ENCODE measurements around the gene HORMAD2.

The HORMAD2 gene, protein sequence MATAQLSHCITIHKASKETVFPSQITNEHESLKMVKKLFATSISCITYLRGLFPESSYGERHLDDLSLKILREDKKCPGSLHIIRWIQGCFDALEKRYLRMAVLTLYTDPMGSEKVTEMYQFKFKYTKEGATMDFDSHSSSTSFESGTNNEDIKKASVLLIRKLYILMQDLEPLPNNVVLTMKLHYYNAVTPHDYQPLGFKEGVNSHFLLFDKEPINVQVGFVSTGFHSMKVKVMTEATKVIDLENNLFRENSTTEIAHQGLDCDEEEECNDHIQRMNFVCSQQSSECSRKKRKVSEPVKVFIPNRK

DNA sequence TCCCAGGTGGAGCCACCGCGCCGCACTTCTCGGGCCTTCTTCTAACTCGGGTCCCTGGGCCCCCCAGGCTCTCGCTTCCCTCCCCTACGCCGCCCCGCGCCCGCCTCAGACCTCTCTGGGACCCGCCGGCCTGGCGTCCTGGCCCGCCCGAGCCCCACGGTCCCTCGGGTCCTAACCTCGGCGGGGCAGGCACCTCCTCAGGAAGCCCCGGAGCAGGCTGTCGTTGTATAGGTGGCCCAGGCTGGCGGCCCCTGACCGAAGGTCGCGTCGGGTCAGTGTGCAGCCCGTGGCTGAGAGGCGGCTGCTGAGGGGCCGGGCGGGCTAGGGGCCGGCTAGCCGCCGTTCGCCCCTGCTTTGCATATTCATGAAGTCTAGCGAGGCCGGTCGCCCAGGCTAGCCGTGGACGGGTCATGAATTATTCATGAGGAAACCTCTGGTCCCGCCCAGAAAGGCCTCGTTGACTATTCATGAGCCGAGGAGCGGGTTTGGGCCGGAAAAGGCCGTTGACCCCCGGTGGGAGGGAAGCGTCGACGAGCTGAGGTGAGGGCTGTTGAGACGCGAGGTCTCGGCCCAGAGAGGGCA lies at the start of gene HORMAD2:
TSS of gene HORMAD2 (plus strand) at position 513 of the 582 bp plus-strand sequence. CDS start 13,489 bp downstream, outside the sequence.
- DNase-seq (ENCODE audit: low read depth in 2 of 3, low spot score in 2 of 3): no peak

DNA sequence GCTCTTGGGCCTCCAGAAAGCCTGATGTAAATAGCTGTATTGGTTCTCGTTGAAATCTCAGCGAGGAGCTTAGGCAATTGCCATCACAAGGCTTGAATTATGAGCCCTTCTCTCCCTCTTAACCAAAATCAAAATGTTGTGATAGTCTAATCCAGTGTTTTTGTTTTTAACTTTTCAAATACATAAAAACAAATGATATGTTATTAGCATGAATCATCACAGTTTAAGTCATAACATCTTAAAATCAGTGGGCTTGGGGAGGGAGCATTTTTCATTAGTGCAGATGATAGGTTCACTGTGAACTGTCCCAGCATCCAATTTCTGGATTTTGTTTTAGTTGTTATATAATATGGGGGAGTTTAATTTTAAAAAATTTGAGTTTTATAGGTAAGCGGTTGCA lies 48.9 kb upstream of the HORMAD2 start:
- no peak for DNase-seq (ENCODE audit: low read depth in 2 of 3, low spot score in 2 of 3)

DNA sequence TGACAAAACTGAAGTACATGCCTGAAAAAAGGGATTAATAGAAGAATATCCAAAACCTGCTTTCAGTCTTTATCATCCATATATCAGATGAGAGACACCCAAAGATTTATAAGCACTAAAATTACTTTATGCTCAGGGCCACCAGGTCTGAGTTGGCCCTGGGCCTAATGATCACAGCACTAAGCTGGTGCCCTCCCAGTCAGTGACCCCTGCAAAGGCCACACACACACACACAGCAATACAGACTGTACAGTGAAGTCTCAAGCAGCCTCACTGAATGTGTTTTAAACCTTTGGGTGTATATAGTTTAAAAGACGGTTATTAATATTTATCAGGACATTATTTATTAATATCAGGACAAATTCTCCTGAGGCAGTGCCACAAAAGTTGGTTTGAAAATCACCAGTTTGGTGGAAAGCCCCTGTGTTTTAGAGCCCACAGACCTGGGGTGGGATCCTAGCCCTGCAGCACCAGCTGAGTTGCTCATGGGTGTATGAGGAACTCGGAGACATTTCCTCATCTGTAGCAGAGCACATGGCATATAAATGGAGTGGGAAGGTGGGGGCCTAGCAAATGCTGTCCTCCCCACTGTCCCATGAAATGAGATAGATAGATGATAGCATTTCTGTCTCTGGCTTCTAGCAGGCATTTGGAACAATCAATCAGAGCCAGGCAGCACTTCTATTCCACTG lies 48.4 kb upstream of the HORMAD2 start:
- DNase-seq (ENCODE audit: low read depth in 2 of 3, low spot score in 2 of 3): no peak

DNA sequence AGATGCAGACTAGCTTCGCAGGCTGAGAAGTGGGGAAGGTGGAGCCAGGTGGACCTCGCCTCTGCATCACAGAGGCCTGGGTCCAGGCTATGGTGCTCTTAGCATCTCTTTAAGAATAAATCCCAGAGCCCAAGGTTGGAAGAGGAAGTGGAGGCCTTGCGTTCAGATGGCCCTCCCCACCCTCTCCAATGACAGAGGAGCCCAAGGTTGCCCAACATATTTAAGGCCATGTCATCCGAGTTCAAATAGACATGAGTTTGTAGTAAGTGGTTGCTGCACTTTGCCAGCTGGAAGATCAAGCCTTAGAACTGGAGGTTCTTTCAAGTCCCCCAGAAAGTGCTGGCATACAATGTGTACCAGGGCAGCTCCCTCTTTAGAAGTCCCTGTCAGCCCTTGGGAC lies 47.1 kb upstream of the HORMAD2 start:
- no peak for DNase-seq (ENCODE audit: low read depth in 2 of 3, low spot score in 2 of 3)

DNA sequence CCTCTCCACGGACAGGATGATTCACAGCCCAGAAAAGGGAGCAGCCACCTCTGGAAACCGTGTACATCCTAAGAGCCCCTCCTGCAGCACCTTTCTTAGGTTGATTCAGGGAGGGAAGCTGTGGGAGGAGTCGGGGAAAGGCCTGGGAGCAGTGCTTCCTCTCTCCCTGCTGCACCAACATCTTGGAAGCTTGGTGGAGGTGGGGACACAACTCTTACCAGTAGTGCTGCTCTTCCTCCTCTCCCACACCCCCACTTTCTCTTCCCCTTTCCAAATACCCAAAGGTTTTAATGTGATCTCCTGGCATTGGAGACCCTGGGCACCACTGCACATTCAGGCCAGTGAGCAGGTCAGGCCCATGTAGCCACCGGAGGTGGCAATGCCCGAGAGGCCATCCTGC lies 46.4 kb upstream of the HORMAD2 start:
- no peak for DNase-seq (ENCODE audit: low read depth in 2 of 3, low spot score in 2 of 3)

DNA sequence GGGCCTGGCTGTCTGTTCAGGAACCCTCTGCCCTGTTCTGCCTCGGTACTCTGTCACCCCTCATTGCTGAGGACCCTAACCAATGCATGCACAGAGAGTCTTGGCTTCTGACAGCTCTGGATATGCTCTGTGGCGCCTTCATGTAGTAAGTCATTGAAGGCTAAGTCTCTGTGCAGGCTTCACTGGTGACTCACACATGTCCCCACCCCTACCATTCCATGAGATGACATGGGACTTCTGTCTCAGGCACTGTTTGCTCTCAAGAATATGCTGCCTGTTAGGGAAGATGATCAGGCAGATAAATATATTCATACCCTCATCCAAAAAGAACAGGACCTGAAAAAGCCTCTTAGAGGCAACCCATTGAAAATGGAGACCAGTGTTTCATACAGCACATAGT lies 43.6 kb upstream of the HORMAD2 start:
- no peak for DNase-seq (ENCODE audit: low read depth in 2 of 3, low spot score in 2 of 3)

DNA sequence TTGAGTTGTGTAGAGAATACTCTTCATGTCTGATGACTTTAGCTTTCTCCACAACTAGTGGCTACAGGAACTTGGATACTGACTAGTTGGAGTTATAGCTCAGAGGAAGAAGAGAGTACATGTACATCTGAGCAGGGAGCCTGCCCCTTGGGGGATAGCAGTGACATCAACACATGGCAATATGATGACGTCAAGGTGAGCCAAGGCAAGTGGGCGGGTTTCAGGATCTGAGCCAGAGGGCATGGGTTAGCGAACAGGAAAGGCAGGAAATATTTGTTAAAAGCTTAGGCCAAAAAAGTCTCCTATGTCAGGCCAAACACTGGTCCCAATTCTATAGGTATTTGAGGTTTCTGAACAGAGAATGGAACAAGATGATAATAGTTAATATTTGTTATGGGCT lies 42.0 kb upstream of the HORMAD2 start:
- no peak for DNase-seq (ENCODE audit: low read depth in 2 of 3, low spot score in 2 of 3)

DNA sequence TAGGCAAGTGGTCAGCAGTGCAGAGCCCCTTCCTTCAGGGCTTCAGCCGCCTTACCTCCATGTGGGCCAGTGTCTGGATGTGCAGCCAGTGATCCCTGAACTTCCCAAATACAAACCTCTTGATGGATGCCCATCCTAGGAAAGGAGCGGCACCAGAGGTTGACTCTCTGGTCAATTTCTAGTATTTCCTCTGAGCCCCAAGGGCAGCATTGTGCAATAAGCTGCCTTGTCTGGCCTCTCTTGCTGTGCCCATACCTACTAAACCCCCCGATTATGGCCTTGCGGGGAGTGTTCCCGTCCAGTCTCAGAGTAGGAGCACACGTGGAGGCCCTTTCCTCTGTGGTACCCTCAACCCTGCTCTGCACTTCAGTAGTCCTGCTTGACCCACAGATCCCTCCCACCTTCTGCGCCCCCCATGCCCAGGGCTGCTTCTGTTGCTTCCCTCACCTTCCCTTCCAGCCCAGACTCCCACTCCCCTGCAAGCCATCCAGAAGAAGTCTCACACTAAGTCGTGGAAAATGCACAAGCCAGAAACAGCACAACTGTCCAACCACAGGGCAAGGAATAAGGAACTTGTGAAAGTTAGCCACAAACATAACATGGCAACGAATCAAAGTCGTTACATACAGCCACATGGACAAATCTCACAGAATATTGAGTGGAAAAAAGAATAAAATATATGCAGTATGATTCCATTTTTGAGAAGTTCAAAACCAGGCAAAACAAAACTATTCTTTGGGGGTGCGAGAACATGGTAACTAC lies 39.6 kb upstream of the HORMAD2 start:
- no peak for DNase-seq (ENCODE audit: low read depth in 2 of 3, low spot score in 2 of 3)

DNA sequence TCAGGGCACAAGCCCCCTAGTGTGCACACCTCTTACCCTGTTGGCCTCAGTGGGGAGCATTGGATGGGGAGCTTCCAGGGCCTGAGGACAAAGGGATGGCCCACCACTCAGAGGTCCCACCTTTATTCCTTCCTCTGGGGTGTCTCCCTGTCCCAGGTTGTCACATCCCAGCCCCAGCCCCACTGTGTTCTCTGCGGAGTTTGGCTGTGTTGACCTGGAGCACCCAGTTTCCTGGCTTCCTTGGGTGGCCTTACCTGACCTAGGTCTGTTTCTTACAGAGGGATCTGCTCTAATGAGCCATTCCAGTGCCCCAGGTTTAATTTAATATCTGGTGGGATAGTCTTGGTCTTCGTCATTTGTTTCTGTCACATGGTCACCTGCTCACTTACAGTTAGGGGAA lies 38.8 kb upstream of the HORMAD2 start:
- no peak for DNase-seq (ENCODE audit: low read depth in 2 of 3, low spot score in 2 of 3)

DNA sequence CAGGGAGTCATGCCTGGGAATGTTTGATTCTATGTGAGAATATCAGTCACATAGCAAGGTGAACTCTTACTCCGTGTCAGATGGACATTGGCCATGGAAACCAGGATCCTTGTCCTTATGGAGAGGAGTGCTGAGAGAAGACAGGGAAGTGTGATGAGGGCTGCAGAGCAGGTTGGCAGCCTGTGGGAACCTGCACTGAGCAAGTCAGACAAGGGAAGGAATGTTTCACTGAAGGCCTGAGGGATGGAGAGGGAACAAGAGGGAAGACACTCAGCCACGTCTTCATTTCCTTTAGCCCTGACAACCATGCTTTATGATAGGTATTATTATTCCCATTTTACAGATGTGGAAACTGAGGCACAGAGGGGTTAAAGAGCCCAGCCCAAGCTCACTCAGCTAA lies 38.4 kb upstream of the HORMAD2 start:
- no peak for DNase-seq (ENCODE audit: low read depth in 2 of 3, low spot score in 2 of 3)

DNA sequence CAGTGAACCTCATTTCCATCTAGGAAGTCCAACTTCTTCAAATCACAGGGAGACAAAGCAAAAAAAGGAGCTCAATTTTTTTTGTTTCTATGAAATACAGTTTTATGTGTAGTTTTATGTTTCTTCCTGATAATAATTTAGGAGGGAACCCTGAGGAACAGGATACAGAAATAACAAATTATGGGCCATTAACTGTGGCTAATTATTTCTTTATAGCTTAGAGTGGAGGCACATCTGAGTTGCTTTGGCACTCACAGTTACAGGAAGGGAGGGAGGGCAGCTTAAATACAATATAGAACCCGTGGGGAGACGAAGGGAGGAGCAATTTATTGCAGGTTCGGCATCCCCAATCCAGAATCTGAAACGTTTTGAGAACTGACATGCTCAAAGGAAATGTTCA lies 37.1 kb upstream of the HORMAD2 start:
- DNase-seq (ENCODE audit: low read depth in 2 of 3, low spot score in 2 of 3): no peak

DNA sequence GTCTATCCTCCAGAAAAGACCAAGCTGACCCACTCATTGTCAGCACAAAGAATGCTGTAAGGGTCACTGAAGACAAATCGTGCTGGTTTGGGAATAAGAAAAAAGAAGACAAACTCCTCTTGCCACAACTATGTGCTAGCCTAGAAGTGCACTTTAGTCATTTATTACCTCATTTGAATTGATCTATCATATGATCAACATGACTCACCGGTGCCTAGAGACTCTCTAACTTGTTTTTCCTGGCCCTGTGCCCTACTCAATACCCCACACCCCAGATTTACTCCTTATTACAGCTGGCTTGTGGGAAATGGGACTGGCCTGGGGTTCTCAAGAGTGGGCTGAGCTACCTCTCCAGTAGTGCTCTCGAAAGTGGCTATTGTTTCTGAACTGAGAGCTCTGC lies 35.9 kb upstream of the HORMAD2 start:
- DNase-seq (ENCODE audit: low read depth in 2 of 3, low spot score in 2 of 3): no peak

DNA sequence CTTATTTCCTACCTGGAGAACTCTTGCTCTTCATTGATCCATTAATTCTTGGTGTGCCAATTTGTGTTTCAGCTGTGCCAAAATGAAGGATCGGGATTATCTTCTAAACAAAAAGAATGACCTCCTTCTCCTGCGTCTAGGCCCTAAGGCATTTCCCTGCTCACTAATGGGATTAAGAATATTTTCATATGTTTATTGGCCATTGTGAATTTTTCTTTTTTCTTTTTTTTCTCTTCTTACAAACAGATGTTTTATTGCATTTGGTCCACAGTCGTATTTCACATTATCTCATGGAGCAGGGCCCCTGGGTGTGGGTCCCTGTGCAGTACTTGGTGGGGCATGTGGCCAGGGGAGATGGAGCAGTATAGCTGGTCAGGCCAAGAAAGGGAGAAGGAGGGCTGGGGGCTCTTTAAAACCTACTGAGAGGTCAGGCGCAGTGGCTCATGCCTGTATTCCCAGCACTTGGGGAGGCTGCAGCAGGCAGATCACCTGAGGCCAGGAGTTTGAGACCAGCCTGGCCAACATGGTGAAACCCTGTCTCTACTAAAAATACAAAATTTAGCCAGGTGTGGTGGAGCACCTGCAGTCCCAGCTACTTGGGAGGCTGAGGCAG lies 35.3 kb upstream of the HORMAD2 start:
- no peak for DNase-seq (ENCODE audit: low read depth in 2 of 3, low spot score in 2 of 3)

DNA sequence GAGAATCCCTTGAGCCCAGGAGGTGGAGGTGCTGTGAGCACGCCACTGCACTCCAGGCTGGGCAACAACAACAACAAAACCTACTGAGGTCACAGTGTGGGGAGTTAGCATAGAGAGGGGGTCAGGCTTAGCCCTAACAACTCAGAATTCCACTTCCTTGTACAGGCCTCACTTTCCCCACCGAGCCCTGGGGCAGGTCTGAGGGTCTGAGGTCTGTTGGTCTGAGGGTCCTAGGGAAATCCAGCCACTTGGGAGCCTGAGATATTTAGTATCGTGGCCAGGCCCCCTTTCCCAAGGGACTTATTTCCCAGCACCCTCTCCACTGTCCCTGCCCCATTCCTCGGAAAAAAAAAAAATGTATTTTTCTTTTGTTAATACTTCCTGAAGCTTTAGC lies 34.8 kb upstream of the HORMAD2 start:
- no peak for DNase-seq (ENCODE audit: low read depth in 2 of 3, low spot score in 2 of 3)

DNA sequence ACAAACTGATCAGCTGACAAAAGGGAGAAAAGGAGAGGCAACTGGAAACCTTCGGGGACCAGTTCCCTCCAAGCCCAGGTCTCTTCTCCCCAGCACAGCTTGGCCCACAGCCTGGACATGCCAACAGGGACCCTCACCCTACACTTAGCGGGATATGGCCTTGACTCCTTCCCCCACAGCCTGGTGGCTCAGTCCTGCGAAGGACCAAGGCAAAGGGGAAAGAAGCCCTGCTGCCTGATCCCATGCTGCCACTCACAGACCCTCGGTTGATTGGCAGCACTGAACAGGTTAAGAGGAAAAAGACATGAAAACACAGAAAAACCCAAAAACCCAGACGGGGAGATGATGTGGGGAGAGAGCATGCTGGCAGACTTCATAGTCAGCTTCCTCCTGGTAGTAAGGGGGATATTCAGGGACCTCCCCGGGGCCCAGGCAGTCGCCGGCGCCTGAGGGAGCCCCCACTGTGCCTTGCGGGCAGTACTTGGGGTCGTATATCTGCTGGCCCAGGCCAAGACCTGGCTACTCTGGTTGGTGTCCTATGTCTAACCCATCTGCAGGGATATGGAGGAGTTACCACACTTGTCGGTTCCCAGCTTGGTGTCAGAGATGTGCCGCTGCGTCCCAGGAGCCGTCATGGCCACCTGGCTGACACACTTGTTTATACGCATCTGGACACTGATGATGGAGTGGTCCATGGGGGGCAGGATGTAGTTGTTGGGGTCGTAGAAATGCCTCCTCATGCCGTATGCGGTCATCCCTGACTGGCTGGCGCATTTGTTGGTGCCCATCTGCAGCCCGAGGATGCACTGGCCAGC lies 34.2 kb upstream of the HORMAD2 start:
- no peak for DNase-seq (ENCODE audit: low read depth in 2 of 3, low spot score in 2 of 3)

DNA sequence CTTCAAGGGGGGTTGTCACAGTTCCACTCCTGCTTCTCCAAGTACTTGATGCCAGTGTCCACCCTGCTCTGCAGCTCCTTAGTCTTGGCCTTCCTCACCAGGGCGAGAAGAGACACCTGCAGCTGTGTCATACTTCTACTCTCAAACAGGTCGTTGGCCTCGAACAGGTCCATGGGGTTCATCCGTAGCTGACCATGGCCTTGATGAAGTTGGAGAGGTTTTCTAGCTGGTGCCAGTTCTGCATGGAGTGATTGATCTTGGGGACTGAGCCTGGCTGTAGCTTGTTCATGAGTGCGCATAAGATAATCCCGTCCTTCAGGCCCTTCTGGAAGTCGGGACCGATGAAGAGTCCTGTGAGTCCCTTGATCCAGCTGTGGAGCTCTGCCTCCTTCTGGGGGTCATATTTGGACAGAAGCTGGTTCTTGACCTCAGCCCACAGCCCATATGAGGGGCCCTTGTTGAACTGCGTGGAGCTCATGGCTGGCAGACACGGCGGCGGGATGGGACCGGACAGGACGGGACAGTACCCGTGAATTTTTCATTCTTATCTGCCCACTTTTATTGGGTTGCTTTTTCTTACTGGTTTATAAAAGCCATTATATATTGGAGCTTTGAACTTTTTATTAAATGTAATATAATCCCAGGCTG lies 33.4 kb upstream of the HORMAD2 start:
- DNase-seq (ENCODE audit: low read depth in 2 of 3, low spot score in 2 of 3): no peak

DNA sequence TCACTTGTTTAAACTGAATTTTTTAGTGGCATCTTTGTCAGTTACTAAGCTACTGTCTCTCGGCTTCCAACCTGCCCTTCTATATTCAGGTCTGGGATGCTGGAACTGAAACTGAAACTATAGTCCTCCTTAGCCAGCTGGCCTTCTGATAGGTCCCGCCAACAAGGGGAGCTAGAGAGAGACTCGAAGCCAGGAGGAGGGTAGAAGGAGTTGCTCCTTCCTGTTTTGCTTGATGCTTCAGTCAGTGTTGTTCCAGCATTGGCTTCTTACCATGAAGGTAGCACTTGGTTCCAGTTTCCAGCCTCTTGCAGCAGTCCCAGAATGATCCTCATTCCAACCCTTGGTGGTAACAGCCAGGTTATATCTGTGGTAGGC lies 32.9 kb upstream of the HORMAD2 start:
- no peak for DNase-seq (ENCODE audit: low read depth in 2 of 3, low spot score in 2 of 3)

DNA sequence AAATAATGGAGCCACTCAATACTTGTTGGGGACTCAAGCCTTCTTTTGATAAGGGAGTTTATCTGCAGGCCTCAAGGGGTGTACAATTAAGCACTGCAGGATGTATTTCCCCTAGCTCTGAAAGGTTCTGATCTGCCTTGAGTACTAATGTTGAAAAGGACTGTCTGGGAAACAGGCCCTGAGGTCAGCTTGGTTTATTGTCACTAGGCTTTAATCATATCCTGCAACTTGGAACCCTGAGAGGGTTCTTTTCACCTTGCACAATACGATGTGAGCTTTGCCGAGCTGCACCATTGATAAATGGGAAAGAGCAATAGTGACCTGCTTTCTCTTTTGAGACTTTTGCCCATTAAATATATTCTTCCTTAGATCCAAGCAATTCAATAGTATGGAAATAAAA lies 31.6 kb upstream of the HORMAD2 start:
- DNase-seq (ENCODE audit: low read depth in 2 of 3, low spot score in 2 of 3): no peak

DNA sequence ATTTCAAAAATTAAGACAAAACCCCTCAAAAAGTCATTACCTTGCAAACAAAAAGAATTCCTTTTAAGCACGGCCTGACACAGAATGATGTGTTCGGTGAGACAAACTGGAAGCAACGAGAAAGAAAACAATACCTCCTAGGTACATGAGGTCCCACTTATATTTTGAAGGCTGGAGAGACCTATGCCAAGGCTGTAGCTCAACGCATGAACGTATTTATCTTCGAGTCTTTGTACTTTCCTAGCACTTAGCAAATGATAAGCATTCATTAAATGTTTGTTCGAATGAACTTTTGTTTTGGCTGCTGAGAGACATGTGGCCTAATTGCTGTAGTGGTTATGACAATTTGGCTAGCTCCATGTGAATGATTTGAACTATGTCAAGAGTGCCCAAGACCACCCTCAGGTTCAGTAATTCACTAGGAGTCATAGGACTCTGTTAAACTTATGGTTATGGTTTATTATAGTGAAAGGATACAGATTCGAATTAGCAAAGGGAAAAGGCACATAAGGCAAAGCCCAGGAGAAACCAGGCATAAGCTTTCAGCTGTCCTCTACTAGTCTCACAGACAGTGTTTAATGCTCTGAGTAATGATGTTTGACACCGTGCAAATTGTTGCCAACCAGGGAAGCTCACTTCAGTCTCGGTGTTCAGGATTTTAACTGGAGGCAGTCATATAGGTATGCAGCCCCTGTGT lies 26.0 kb upstream of the HORMAD2 start:
- DNase-seq (ENCODE audit: low read depth in 2 of 3, low spot score in 2 of 3): no peak

DNA sequence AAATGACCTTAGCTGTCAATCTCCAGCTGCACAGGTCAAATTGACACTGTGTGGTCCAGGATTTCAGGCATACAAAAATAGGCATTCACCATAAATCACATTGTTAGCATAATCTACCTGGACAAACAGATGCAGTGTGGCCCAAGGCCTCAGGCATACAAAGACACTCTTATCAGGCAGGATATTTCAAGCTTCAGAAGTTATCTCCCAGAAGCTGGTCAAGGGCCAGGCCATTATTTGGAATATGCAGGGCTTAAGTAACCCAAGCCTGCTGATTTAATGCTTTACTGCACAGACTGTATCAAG lies 25.5 kb upstream of the HORMAD2 start:
- DNase-seq (ENCODE audit: low read depth in 2 of 3, low spot score in 2 of 3): no peak

Data from activated CD8-positive, alpha-beta memory T cell treated with anti-CD3 and anti-CD28 coated beads for 48 hours (primary cell).